T-helper 17 cell (primary cell): ENCODE data around the gene PPP1R18. TPM values are rescaled to one million over a fixed set of nuclear protein-coding genes. Genes with fewer than 3 reads are reported as not detected.

Experiments
- ATAC-seq: fragments of 150-1000 bp; cut with Tn5 transposase; 2 replicates; pipeline ENCODE4 v1.10.0; 2021; ENCODE audit warnings: mild to moderate bottlenecking, moderate library complexity
- DNase-seq, 3 donors: peaks; one replicate each; pipeline versions ENCODE4 v3.0.0 to v3.0.0-alpha.2; 2020 to 2021
- H3K9me3 ChIP-seq: one replicate; pipeline ENCODE4 v1.7.0; 2013; ENCODE audit warnings: low read length, mild to moderate bottlenecking; ENCODE audit not compliant: control insufficient read depth, poor library complexity, severe bottlenecking
- H3K27ac Mint-ChIP-seq: one replicate; pipeline ENCODE4 v1.8.0; 2022; ENCODE audit warnings: mild to moderate bottlenecking, moderate library complexity, mixed read lengths
- H3K27me3 Mint-ChIP-seq: one replicate; pipeline ENCODE4 v1.8.0; 2022; ENCODE audit warnings: mixed read lengths
- H3K36me3 Mint-ChIP-seq: one replicate; pipeline ENCODE4 v1.8.0; 2022; ENCODE audit warnings: low read depth, mixed read lengths
- H3K4me1 Mint-ChIP-seq: one replicate; pipeline ENCODE4 v1.8.0; 2022; ENCODE audit warnings: mild to moderate bottlenecking, mixed read lengths
- H3K4me3 Mint-ChIP-seq: one replicate; pipeline ENCODE4 v1.8.0; 2022; ENCODE audit warnings: mild to moderate bottlenecking, moderate library complexity, mixed read lengths
- total RNA-seq, 4 donors: library from RNA in 2 of 4; stranded (reverse) in 2 of 4; gene quantifications; one replicate each; pipeline ENCODE4 v1.2.3 and lab custom pipeline; 2022 to 2026

PPP1R18 gene
- total RNA-seq, 2 donors from 2014 or later, result 99.5 to 117 TPM

DNA sequence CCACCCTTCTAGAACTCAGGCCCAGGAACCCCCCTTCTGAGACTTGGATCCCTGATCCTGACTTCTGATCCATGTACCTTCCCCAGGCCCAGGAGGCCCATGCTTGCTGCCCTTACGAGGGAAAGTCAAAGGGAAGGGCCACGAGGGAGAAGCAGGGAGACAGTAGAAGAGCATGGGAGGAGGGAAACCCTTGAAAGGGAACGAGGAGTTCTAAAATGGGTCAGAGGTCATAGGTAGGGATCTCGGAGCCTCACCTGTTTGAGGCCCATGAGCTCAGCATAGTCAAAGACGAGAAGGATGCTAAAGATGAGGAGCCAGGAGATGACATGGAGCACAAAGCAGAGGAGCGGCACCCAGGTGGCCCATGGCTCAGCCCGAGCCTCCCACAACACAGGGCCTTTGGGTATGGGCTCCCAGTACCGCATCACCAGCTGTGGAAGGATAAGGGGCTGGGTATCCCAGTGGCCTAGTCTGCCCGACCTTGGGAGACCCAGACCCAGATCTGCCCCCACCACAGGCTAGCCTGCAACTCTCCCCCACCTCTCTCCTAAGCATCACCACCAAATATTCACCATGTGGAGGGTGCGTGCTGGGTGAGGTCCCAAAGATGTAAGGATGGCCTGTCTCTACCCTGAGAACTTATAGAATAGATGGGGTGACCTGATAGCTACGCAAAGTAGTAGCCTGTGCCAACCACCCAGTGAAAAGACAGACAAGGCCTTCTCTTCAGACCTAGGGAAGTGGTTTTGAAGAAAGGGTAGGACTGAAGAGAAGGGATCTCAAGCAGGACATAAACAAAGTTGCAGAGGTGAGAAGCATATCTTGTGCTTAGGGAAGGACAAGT, 2.8 kb upstream of the PPP1R18 start:
- H3K9me3 ChIP-seq, result no peaks in the 10 kb centered on the region
- peaks cover 44% of the 10 kb centered on the region for H3K4me1 Mint-ChIP-seq
- DNase-seq (no peak), ATAC-seq (no peak)
- H3K36me3 Mint-ChIP-seq, result peaks cover 18% of the 10 kb centered on the region
- peak overlapping the region; percentile 100 for H3K4me3 Mint-ChIP-seq
- peak overlapping the region; percentile 97 for H3K27ac Mint-ChIP-seq
- no peaks in the 10 kb centered on the region for H3K27me3 Mint-ChIP-seq

DNA sequence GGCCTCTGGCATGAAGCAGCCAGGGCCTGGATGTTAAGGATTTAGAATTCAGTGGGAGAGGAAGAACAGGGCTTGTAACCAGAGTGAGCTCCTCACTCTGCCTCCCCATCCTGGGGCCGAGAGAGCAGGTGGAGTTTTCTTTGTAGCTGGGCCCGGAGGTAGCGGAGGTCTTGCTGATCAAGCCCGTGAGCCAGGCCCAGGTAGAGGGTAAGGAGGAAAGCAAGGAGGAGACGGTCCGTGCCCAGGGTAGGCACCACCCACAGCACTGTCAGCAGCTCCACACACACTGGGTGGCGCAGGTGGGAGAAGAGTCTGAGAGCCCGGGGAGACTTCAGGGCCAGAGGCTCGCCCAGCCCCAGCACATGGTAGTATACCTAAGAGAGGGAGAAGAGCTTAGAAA, 2.1 kb upstream of the PPP1R18 start:
- Mint-ChIP-seq H3K27ac (peak overlapping the region; percentile 97), H3K27me3 (no peaks in the 10 kb centered on the region), H3K4me3 (peak overlapping the region; percentile 100), H3K4me1 (peaks cover 48% of the 10 kb centered on the region), H3K36me3 (peaks cover 23% of the 10 kb centered on the region)
- no peaks in the 10 kb centered on the region for H3K9me3 ChIP-seq
- no peak for DNase-seq
- no peak for ATAC-seq

DNA sequence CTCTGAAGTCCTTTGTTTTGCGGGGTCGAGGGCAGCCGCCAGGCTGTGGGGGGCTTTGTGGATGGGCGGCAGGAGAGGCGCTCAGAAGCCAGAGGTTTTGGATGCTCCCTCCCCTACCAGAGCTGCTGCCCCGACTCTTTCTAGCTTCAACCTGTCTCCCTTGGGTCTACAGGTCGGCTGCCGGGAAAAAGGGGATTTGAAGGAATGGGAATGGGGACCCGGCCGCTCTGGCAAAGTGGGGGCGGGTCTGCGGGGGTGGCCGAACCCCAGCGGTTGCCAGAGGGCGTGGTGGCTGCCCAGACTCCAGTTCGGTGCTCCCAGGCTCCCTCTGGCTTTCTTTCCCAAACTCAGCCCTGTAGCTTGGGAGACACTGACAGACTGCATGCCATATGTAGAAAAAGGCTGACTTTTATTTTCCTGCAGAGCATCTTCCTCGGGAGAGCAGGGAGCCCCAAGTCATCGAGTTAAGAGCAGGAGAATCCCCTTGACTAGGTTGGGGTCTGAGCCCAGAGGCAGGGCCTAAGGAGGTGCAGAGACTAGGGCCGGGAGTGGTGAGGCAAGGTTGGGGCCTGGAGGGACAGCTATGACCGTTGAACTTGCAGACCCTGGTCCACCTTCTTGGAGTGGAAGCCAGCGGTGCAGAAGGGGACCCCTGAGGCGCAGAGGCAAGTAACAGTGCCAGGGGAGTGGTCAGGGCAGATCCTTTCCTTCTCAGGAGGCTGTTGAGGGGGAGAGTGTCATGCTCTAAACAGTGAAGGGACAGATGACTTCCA, 1.4 kb upstream of the PPP1R18 start:
- H3K9me3 ChIP-seq, result no peaks in the 10 kb centered on the region
- peak overlapping the region; percentile 100 for H3K4me3 Mint-ChIP-seq
- DNase-seq (no peak), ATAC-seq (no peak)
- no peaks in the 10 kb centered on the region for H3K27me3 Mint-ChIP-seq
- peak overlapping the region; percentile 97 for H3K27ac Mint-ChIP-seq
- peaks cover 48% of the 10 kb centered on the region for H3K4me1 Mint-ChIP-seq
- H3K36me3 Mint-ChIP-seq, result peaks cover 26% of the 10 kb centered on the region

DNA sequence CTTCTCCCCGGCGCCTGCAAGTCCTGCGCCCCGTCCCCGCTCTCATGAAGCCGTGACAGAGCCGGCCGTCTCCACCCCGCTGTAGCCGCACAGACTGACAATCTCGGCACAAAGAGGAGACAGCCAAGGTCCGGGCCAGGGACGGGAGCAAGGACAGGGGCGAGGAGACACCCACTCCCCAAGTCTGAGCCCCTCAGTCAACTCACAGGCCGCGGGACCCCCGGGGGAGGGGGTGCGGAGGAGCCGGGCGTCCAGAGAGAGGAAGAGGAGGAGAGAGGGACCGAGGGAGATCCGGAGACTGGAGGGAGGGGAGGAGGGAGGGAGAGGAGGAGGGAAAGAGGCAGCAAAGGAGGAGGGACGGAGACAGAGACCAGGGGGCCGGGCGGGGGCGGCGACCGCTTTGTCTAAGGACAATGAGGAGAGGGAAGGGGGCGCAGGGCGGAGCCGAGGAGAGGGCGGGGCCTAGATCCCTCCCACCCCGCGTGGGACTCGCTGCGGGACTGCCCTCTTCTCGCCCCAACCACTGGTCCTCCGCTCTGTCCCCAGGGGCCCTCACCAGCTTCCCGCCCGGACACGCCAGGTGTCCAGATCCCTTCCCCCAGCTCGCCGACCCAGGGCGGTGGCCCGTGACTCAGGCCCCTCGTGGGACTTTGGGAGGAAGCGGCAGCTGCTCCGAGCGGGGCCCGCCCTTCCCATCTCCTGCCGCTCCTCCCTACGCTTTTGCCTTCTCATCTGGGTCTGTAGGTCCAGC, 638 bp upstream of the PPP1R18 start:
- no peaks in the 10 kb centered on the region for H3K9me3 ChIP-seq
- no peaks in the 10 kb centered on the region for H3K27me3 Mint-ChIP-seq
- ATAC-seq, result peak; percentile 36
- peak overlapping the region; percentile 97 for H3K27ac Mint-ChIP-seq
- peak; percentile 32 to 77 (median 76) for DNase-seq
- peaks cover 52% of the 10 kb centered on the region for H3K4me1 Mint-ChIP-seq
- peaks cover 29% of the 10 kb centered on the region for H3K36me3 Mint-ChIP-seq
- H3K4me3 Mint-ChIP-seq, result peak overlapping the region; percentile 100

DNA sequence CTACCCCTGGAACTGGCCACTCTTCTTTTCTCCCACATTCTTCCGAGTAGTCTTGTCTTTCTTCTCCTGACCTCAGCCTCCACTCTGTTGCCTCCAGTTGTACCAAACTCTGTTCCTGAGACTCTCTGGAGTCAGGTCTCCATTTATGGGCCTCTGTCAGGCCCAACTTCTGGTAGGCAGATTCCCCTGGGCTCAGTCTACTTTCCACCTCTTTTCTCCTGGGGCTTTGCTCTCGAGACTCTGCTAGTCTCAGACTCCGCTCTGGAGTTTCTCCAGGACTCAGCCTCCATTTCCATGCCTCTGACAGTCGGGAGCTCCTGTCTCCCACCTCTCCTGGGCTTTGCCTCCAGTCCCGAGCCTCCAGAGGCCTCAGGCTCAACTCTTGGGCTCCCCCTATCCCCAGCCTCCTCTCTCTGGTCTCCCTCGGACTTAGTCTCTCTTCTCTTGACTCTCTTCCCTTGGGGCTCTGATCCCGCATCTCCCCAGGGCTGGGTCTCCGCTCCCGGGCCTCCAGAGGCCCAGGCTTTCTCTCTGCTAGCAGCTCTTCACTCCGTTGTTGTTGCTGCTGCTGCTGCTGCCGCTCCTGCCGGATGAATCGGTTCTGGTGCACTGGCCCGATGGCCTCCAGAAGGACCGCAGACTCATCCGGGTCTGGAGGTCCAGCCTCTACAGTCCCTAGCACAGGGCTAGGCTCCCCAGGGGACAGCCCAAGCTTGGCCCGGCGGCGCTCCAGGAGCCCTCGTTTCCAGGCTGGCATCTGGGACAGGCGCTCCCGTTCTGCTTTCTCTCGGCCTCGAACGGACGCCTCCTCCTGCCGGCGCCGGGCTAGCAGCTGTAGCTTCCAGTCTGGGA, 1.1 kb downstream of the PPP1R18 start:
- H3K27ac Mint-ChIP-seq, result peak overlapping the region; percentile 97
- peak in 1 of 3 donors; percentile 18 for DNase-seq
- H3K9me3 ChIP-seq, result no peaks in the 10 kb centered on the region
- peaks cover 34% of the 10 kb centered on the region for H3K36me3 Mint-ChIP-seq
- no peaks in the 10 kb centered on the region for H3K27me3 Mint-ChIP-seq
- H3K4me1 Mint-ChIP-seq, result peaks cover 57% of the 10 kb centered on the region
- ATAC-seq, result no peak
- H3K4me3 Mint-ChIP-seq, result peak overlapping the region; percentile 100

DNA sequence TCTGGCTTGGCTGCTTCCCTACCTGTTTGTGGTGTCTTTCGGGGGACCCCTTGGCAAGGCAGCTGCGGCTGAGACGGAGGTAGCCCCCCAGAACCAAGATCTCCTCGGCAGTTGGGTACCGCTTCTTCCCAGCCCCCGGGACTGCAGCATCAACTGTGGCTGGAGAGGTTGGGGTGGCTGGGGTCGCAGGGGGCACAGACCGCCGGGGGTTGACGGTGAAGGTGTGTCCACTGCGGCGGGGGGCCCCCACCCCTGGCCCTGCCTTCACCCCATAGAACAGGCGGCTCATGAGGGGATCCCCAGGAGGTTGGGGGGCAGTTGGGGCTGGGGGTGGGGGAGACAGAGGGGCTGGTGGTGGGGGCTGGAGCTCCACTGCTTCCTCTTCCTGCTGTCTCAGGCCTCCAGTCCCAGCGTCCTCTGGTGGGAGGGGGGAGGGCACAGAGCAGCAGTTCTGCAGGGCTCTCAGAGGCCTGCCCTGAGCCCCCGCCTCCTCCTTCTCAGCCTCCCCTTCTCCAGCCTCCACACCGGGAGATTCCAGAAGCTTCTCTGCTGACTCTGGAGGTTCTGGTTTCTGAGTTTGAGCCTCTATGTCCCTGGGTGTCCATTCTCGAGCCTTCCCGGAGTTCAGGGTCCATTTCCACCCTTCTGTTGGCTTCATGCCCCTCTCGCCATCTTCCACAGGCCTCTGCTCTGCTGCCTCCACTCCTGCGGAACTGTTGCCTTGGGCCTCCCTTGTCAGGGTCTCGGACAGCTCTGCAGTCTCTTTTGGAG, 1.9 kb downstream of the PPP1R18 start:
- ATAC-seq, result no peak
- Mint-ChIP-seq H3K4me1 (peaks cover 55% of the 10 kb centered on the region), H3K36me3 (peaks cover 34% of the 10 kb centered on the region)

DNA sequence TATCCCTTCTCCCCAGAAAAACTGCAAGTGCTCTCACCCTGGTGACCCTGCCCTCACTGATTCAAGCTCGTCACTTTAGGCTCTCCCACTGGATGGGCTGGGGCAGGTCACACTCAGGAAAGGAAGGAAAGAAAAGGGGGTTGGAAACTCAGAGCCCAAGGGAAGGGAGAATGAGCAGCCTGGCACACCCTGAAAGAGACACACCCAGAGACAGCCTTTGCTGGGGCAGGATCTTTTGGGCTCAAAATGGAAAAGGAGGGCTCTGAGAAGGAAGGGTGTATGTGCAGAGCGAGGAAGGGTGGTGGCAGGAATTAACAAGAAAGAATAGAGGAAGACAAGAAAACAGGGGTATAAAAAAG, 2.5 kb downstream of the PPP1R18 start:
- H3K4me1 Mint-ChIP-seq, result peaks cover 55% of the 10 kb centered on the region
- H3K36me3 Mint-ChIP-seq, result peaks cover 36% of the 10 kb centered on the region
- H3K27me3 Mint-ChIP-seq, result no peaks in the 10 kb centered on the region

More for the DNA sequence above, 1.9 kb downstream of the PPP1R18 start:
- DNase-seq, result peak in 2 of 3 donors; percentile 23 to 40
- H3K27me3 Mint-ChIP-seq, result no peaks in the 10 kb centered on the region
- H3K27ac Mint-ChIP-seq, result peak overlapping the region; percentile 97
- no peaks in the 10 kb centered on the region for H3K9me3 ChIP-seq
- peak overlapping the region; percentile 100 for H3K4me3 Mint-ChIP-seq

DNA sequence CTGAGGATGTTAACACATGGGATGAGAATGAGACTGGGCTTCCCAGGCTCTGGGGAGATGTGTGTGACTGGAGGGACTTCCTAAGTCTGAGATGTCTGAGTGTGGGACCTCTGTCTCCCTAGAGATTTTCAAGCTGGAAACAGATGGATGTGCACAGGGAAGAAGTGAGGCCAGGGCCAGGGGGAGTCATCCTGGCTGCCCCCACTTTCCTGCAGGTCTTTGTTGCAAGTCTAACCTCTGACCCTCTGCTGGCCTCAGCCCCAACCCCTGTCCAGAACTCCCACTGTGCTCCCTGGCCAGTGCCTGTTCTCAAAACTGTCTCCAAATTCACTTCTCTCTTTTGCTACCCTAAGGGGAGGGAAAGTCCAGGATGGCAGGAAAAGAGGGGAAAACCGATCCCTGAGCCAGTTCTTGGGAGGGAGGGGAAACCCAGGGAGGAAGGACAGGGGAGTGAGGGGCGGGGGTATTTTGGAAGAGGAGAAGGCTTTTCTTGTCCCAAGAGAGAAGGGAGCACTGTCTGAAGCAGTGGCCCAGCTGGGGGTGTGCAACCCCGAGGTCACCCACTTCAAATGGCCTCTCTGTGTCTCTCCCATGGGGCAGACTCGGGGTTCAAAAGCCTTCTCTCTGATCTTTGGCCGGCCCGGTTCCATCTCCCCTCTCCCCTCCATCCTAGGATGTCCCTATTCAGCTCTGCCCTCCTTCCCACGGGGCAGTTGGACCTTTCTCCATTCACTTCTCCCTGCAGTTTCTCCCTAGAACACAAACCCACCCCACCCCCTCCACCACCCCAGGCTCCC, 3.1 kb downstream of the PPP1R18 start:
- Mint-ChIP-seq H3K36me3 (peaks cover 37% of the 10 kb centered on the region), H3K4me3 (peak overlapping the region; percentile 100), H3K27me3 (no peaks in the 10 kb centered on the region), H3K27ac (peak overlapping the region; percentile 97), H3K4me1 (peaks cover 53% of the 10 kb centered on the region)
- no peak for DNase-seq
- no peaks in the 10 kb centered on the region for H3K9me3 ChIP-seq
- ATAC-seq, result no peak

More for the DNA sequence above, 2.5 kb downstream of the PPP1R18 start:
- H3K4me3 Mint-ChIP-seq, result peak overlapping the region; percentile 100
- DNase-seq (no peak), ATAC-seq (no peak)
- H3K27ac Mint-ChIP-seq, result peak overlapping the region; percentile 97
- H3K9me3 ChIP-seq, result no peaks in the 10 kb centered on the region

DNA sequence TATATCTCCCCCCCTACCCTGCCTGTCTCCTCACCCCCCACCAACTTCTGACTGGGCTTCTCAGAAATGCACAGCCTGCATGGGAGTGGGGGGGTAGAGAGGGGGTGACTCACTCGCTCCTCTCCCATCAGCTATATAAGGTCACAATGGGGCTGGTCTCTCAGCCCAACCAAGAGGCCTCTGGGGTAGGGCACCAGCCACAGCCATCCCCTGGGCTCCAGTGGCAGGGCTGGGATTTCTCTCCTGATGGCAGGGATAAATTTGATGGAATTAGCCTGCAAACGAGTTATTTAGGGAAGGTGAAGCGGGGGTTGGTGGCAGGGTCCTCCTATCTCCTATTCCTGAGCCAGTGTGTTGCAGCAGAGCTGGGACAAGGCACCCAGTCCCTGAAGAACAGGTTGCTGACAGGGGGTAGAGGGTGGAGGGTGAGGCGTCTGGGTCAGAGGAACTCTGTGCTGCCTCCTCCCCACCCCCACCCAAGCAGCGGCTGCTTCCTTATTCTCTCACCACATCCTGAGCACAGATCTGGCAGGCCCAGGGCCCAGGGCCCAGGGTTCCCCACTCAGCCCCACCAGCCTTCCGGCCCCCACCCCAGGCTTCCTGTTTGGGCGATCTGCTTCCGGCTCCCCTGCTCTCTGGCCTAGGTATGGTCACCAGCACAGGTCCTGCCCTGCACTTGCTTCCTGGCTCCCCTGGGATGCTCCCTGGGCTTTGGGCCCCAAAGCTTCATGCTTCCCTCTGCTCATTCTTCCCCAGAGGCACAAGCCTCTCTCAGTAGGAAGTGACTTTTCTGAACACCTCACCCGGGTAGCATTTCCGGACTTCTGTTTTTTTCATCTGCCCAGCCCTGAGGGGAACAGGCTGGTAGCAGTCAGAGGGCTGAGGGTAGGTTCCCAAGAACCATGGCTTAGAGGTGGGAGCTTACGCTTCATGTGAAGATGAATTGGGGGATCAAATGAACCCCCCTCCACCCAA, 4.0 kb downstream of the PPP1R18 start:
- Mint-ChIP-seq H3K27ac (peak overlapping the region; percentile 97), H3K4me3 (peak overlapping the region; percentile 100), H3K4me1 (peaks cover 45% of the 10 kb centered on the region), H3K36me3 (peaks cover 37% of the 10 kb centered on the region), H3K27me3 (no peaks in the 10 kb centered on the region)
- peak; percentile 73 to 82 (median 77) for DNase-seq
- no peaks in the 10 kb centered on the region for H3K9me3 ChIP-seq
- ATAC-seq, result peak; percentile 77

DNA sequence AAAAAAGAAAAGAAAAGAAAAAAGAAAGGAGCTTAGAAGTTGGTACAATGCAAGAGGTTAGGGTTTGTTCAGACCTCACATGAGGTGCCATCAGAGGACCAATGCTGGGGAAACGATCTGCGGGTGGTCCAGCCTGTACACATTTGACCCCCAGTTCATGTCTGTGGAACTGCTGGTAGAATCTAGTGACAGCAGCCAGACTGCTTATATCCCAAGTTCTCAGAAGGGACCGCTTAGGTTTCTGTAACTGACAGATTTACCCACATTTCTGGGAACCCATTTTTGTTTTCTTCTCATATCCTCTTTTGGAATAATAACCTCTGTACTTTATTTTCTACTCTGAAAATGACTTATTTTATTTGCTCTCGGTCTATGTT, 4.7 kb downstream of the PPP1R18 start:
- peaks cover 37% of the 10 kb centered on the region for H3K36me3 Mint-ChIP-seq
- no peaks in the 10 kb centered on the region for H3K9me3 ChIP-seq
- H3K4me3 Mint-ChIP-seq, result peak overlapping the region; percentile 100
- H3K27me3 Mint-ChIP-seq, result no peaks in the 10 kb centered on the region
- peak overlapping the region; percentile 97 for H3K27ac Mint-ChIP-seq
- no peak for ATAC-seq
- H3K4me1 Mint-ChIP-seq, result peaks cover 45% of the 10 kb centered on the region
- DNase-seq, result no peak
